Esophagus muscularis mucosa (tissue), 4 donors: Measurements from ENCODE around the gene GNAO1. TPM values are rescaled to one million over a fixed set of nuclear protein-coding genes. Genes with fewer than 3 reads are reported as not detected.

Experiments
- DNase-seq: peaks from one replicate; pipeline ENCODE4 v3.0.0-alpha.2; 2017; ENCODE audit errors: extremely low spot score
- H3K27ac ChIP-seq, 4 donors: fragments of 200-600 bp; sonication (generic); replicated peaks in 1 of 4; 1 replicate in 3 of 4; 2 replicates in 1 of 4; pipeline ENCODE4 v1.5.1; 2016 to 2019; ENCODE audit warnings: mild to moderate bottlenecking in 1 of 4
- H3K27me3 ChIP-seq, 4 donors: fragments of 200-600 bp; sonication (generic); one replicate each; pipeline versions ENCODE4 v1.5.1 to v1.6.0; 2016 to 2019
- H3K36me3 ChIP-seq, 4 donors: fragments of 200-600 bp; sonication (generic); one replicate each; pipeline ENCODE4 v1.5.1; 2016 to 2019
- H3K4me1 ChIP-seq, 4 donors: fragments of 200-600 bp; sonication (generic); one replicate each; pipeline ENCODE4 v1.5.1; 2016 to 2019
- H3K4me3 ChIP-seq, 4 donors: fragments of 200-600 bp; sonication (generic); 1 replicate in 2 of 4; 2 replicates in 2 of 4; pipeline ENCODE4 v1.5.1; 2016 to 2019; ENCODE audit warnings: mild to moderate bottlenecking in 4 of 4, moderate library complexity in 1 of 4
- H3K9me3 ChIP-seq, 4 donors: fragments of 200-600 bp; sonication (generic); 1 replicate in 3 of 4; 2 replicates in 1 of 4; pipeline ENCODE4 v1.5.1; 2016 to 2019
- EP300 ChIP-seq: sonication (generic); formaldehyde crosslinking; IDR thresholded peaks from one replicate; pipeline ENCODE4 v1.6.1; 2017; ENCODE audit warnings: antibody characterized with exemption
- POLR2A ChIP-seq: fragments of 450-650 bp; IDR thresholded peaks from one replicate; pipeline ENCODE4 v1.6.1; 2017; ENCODE audit warnings: antibody characterized with exemption, moderate library complexity, mild to moderate bottlenecking, low read depth
- POLR2AphosphoS5 ChIP-seq, 2 donors: sonication (generic); formaldehyde crosslinking; IDR thresholded peaks; one replicate each; pipeline ENCODE4 v1.6.1; 2017; ENCODE audit warnings: antibody characterized with exemption in 2 of 2
- WGBS: methylation state at CpG from one replicate; pipeline ENCODE4 v1.1.5; 2018; 5-methylcytosine and 5-hydroxymethylcytosine counted together
- intact Hi-C: fragments of 100-400 bp; cut with DNase I; formaldehyde crosslinking; loops from one replicate; pipeline ENCODE4 v1.15.1; 2023
- total RNA-seq, 4 donors: library from RNA; depleted of rRNA; stranded (reverse); fragments of >200 nt; gene quantifications; one replicate each; pipeline versions ENCODE4 v1.1.0 to v1.2.1, GENCODE V29; 2016
- TF ChIP-seq, protein P1 (sequence below), 3 experiments: fragments of 200-600 bp in 2 of 3; fragments of 450-650 bp in 1 of 3; sonication (generic) in 2 of 3; IDR thresholded peaks; one replicate each; pipeline ENCODE4 v1.5.1; 2017 to 2019; ENCODE audit warnings: antibody characterized with exemption in 3 of 3, mild to moderate bottlenecking in 2 of 3, moderate library complexity in 1 of 3

The GNAO1 gene
- total RNA-seq, 4 donors from 2014 or later = 2.1 to 6.8 (median 3.3) TPM

DNA sequence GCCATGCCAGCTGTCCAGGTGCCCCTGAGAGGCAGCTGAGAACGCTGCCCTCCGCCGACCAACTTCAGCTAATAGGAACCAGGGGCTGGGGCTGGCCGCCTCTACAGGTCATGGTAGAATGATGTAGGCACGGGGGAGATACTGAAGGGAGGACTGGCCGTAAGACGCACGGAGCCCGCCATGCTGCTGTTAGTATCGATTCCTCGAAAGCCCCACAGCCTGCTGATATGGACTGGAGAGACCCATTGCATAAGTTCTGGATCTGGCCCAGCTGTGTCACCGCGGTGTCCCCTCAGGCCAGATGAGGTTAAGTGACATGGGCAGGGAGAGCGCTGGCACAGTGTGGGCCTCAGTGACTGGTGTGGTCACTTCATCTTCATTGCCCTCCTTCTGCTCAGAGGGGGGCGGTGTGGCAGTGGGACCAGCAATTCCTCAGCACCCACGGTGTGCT is 158.4 kb downstream of the GNAO1 start:
- 91% methylated on average over 16 of the region's 16 CpGs for WGBS
- Histone ChIP-seq H3K27ac (no peak overlapping the region), H3K4me3 (no peak overlapping the region), H3K27me3 (no peaks in the 10 kb centered on the region), H3K4me1 (no peaks in the 10 kb centered on the region), H3K9me3 (no peaks in the 10 kb centered on the region), H3K36me3 (no peaks in the 10 kb centered on the region)
- DNase-seq = no peak
- intact Hi-C loops = no loop called here
- TF ChIP-seq, protein P1, sequence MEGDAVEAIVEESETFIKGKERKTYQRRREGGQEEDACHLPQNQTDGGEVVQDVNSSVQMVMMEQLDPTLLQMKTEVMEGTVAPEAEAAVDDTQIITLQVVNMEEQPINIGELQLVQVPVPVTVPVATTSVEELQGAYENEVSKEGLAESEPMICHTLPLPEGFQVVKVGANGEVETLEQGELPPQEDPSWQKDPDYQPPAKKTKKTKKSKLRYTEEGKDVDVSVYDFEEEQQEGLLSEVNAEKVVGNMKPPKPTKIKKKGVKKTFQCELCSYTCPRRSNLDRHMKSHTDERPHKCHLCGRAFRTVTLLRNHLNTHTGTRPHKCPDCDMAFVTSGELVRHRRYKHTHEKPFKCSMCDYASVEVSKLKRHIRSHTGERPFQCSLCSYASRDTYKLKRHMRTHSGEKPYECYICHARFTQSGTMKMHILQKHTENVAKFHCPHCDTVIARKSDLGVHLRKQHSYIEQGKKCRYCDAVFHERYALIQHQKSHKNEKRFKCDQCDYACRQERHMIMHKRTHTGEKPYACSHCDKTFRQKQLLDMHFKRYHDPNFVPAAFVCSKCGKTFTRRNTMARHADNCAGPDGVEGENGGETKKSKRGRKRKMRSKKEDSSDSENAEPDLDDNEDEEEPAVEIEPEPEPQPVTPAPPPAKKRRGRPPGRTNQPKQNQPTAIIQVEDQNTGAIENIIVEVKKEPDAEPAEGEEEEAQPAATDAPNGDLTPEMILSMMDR (IDR thresholded peaks at IDR 0.05) = no peak
- TF ChIP-seq POLR2A = no peak
- no peak for TF ChIP-seq POLR2AphosphoS5 (IDR thresholded peaks at IDR 0.05)
- TF ChIP-seq EP300 = no peak

DNA sequence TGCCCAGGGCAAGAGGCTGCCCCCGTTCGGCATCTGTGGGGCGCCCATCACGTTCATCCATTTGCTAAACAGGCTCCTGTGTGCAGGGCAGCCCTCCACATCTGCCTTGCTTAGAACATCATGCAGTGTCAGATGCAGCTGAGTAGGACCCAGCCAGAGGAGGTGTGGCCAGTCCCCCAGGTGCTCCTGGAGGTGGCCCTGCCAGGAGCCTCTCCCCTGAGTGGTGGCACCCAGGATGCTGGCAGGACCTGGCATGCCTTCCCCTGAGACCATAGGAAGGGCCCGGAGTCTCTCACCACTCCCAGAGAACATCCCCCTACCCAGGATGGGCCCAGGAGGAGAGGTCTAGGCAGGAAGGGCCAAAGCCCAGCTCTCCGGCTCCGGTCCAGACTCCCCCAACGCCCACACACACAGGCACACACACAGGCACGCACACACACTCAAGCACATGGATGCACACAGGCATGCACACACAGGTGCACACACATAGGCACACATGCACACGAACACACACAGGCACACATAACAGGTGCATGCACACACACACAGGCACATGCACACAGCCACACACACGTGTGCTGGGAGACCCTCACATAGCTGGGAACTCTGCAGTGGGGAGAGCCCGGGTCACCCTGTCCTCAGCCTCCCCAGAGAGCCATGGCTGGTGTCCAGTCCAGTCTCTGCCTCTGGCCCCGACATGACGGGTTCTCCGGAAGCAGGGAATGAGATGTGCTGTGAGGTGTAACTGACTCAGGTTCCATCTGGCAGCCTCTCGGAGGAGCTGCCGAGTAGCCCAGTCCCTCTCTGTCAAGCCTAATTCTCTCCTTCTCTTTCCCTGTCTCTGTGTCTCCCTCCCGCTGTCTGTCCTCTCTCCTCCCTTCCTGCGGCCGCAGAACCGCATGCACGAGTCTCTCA is 159.5 kb downstream of the GNAO1 start:
- TF ChIP-seq EP300 (no peak), POLR2AphosphoS5 (IDR thresholded peaks at IDR 0.05) (no peak)
- intact Hi-C loops = no loop called here

DNA sequence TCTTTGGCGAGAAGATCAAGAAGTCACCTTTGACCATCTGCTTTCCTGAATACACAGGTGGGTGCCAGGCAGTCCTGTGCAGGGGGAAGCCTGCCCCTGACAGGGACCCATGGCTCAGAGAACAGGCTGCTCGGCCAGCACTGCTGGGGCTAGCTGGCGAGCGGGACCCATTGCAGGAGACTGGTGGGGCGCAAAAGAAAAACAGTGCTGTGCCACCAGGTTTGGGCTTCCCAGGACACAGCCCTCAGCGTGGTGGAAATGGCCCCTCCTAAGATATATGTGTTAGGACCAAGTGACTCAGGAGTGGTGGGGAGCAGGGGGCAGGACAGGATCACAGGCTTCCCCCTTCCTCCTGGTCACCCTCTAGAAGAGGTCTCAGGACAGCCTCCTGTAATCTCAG is 160.2 kb downstream of the GNAO1 start:
- no peak overlapping the region for H3K4me3 ChIP-seq
- no peak for DNase-seq
- no peaks in the 10 kb centered on the region for H3K36me3 ChIP-seq
- peaks cover 8 to 9% (median 8%) of the 10 kb centered on the region in 4 donors for H3K4me1 ChIP-seq
- no peak overlapping the region for H3K27ac ChIP-seq
- H3K9me3 ChIP-seq = no peaks in the 10 kb centered on the region
- intact Hi-C loops = no loop called here
- TF ChIP-seq EP300 (no peak), POLR2A (no peak), POLR2AphosphoS5 (IDR thresholded peaks at IDR 0.05) (no peak)
- TF ChIP-seq, protein P1 (IDR thresholded peaks at IDR 0.05) = no peak
- 94% methylated on average over 6 of the region's 6 CpGs for WGBS
- H3K27me3 ChIP-seq = no peaks in the 10 kb centered on the region

More for the DNA sequence above, 159.5 kb downstream of the GNAO1 start:
- H3K27ac ChIP-seq = no peak overlapping the region
- H3K4me1 ChIP-seq = peaks cover 1 to 2% (median 2%) of the 10 kb centered on the region in 4 donors
- WGBS = 84% methylated on average over 14 of the region's 22 CpGs
- no peak overlapping the region for H3K4me3 ChIP-seq
- H3K36me3 ChIP-seq = no peaks in the 10 kb centered on the region
- H3K9me3 ChIP-seq = no peaks in the 10 kb centered on the region
- H3K27me3 ChIP-seq = no peaks in the 10 kb centered on the region
- no peak for DNase-seq

- Histone ChIP-seq H3K27me3 (no peaks in the 10 kb centered on the region), H3K27ac (no peak overlapping the region), H3K9me3 (no peaks in the 10 kb centered on the region), H3K36me3 (no peaks in the 10 kb centered on the region), H3K4me1 (peaks cover 8 to 15% (median 13%) of the 10 kb centered on the region in 4 donors), H3K4me3 (no peak overlapping the region)
- WGBS = 86% methylated on average over 4 of the region's 7 CpGs
- TF ChIP-seq POLR2A (no peak), POLR2AphosphoS5 (IDR thresholded peaks at IDR 0.05) (no peak), EP300 (no peak)
- TF ChIP-seq, protein P1 (IDR thresholded peaks at IDR 0.05) = no peak
- DNase-seq = no peak
- intact Hi-C loops = no loop called here
Measured at GRCh38 chr16:56352351-56353053, 161.2 kb downstream of the GNAO1 start.
